AG08395 (cell line): ENCODE results near the gene BCAS1.
"Not testable (repeated sequence)": the region's sequence is repeated elsewhere in the genome, so short reads cannot be mapped to it uniquely, and the experiment has no call there.

Source experiments
- DNase-seq: peaks from one replicate; pipeline ENCODE4 v3.0.0; 2012; ENCODE audit warnings: mixed read lengths, low spot score

BCAS1 gene

DNA sequence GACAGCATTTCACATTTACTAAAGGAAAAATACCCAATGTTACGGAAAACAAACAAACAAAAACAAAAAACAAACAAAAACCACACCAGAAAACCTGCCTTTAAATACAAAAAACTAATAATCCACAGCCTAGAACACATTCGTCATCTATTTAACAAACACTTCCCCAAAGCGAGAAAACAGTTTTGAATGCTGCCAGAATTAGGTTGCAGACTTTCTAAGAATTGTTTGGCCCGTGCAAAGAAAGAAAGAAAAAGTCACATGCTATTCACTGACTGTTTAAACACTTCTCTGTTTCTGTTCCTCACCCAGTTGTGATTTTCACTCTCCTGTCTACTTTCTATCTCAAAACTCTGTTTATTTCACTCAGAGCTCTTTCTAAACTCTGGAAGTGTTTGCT, 52.5 kb downstream of the BCAS1 start:
- no peak for DNase-seq

DNA sequence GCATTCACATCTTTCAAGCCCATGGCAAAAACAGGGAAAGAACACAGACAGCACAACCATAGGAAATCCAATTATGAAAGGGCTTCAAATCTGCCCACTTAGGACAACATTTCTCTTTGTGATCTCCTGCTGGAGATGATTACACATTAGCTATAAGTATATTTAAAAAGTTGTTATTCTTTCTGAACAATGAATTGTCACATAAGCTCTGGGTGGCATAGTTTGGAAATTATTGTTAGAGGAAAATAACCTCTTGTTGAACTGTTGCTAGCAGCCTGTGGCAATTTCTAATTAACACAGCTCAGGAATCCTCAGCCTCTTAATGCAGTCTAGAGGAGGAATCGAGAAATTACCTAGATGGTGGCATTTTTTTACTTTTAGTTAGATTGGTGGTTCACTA, 54.9 kb downstream of the BCAS1 start:
- DNase-seq: no peak

DNA sequence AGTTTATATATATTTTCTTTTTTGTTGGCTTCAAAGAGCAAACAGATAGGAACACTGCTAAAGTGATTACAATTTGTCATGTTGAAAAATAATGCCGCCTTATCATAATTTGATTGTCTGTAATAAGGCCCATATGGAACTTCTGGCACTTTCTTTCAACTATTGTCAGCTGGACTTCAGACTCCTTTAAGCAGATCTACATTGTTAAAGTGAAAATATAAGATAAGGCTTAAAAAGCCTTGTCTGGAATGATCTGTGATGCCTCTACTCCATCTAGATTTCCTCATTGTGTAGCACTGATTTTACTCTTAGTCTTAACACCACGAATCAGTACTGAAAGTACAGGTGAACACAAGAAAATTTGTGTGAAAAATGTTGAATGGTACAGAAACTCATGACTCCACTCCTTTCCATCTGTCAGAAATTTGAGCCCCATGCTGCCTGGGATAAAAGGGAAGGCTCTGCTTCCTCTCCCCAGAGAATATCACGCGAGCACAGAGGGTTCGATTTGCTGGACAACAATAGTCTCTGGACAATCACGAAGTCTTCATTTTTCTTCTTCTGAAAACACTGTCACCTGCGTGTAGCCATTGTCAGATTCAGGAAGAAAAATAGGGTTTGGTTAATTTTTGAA, 56.0 kb downstream of the BCAS1 start:
- DNase-seq: no peak

DNA sequence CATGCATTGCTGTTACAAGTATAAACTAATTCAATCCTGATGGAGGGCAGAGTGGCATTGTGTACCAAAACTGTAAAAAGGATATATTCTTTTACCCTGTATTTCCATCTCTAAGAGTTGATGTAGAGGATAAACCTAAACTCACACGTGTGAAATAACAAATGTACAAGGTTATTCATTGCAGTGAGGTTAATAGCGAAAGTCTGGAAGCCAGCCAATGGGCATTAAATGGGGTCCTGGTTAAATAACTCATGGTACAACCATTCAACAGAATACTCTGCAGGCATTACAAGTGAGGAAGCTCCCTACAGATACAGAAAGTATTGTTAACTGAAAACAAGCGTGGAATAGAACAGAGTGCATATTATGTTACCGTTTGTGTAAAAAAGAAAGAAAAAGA, 56.9 kb downstream of the BCAS1 start:
- DNase-seq: no peak

DNA sequence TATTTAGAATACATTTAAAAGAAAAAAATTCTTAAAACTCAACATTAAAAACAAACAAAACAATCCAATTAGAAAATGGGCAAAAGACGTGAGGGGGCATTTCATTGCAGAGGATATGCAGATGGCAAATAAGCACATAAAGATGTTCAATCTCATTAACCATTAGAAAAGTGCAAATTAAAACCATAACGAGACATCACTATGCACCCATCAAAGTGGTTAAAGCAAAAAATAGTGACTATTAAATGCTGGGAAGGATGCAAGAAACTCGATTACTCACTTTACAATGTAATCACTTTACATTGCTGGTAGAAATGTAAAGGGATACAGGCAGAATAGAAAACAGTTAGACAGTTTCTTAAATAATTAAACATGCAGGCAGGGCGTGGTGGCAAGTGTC, 59.0 kb downstream of the BCAS1 start:
- no peak for DNase-seq

DNA sequence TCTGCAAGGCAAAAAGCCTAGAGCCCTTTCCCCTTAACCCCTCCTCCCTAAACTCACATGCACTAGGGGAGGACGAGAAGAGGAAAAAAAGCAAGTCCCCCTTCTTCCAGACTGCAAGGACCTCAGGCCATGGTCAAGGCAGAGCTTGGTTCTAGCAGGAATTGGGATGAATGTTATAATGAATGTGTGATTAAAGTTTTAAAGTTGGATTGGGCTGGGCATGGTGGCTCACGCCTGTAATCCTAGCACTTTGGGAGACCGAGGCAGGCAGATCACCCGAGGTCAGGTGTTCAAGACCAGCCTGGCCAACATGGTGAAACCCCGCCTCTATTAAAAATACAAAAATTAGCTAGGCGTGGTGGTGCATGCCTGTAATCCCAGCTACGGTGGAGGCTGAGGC, 64.2 kb downstream of the BCAS1 start:
- not testable (repeated sequence) for DNase-seq

DNA sequence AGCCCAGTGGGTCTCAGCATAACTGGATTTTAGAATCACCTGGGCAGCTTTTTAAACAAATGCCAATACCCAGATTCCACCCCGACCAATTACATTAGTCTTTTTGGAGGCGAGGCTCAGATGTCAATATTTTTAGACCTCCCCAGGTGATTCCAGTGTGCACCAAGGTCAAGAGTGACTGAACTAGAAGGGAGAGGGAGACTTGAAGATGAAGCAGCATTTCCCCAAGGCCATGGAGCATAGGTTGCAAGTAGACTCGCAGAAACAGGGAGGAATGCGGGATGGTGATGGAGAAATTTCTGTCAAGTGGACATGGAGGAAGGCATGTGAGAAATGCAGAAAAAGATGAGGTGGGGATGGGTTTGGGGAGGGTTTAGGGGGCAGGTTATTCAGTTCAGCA, 64.9 kb downstream of the BCAS1 start:
- DNase-seq: no peak

DNA sequence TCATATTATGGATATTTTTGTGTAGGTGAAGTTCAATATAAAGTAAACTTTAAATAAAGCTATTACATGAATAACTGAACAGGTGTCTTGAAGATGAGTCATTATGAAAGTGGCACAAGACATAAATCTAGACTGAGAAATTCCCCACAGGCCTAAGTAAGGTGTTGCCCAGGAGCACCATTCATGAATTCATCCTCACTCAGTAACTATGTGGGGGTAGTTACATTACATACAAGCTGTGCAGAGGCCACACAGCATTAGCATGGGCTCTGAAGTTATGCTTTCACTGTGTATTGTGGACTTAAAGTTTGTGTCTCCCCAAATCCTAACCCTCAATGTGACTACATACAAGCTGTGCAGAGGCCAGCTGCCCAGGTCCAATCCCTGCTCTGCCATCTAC, 65.9 kb downstream of the BCAS1 start:
- no peak for DNase-seq

DNA sequence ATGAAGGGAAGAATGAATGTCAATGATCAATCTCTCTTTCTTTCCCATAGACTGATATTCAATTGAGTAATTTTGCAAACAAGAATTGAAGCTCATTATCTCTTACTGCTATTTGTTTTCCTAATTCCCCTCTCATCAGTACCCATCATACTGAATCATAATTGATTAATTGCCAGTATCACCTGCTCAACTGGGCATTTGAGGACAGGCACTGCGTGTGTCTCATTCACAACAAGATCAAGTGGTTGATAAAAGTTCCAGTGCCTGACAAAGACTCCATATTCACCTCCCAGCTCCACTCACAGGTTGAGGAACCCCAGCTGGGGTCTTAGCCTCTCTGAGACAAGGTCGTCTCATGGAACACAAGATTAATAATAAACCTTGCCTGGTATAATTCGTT, 67.7 kb downstream of the BCAS1 start:
- no peak for DNase-seq

DNA sequence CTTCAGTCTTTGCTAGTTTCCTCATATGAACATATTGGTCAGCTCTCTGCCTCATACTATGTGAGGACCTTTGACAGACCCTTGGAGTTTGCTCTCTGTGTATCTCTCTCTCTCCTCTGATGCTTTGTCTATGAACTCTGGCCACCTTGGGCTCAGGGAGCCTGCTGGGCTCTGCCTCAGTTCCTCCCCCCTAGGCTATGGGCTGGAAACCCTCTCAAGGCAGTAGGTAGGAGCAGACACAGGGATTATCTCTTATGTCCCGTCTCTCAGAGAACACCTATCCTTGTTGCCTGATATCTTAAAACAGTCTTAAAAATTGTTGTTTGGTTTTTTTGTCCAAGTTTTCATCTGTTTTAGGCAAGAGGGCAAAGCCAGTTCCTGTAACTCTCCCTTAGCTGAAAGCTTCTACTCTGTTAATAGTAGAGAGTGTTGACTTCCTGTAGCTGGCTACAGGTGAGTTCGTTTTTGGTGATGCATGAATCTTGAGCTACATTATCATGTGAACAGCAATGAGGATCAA, 68.3 kb downstream of the BCAS1 start:
- DNase-seq: no peak

DNA sequence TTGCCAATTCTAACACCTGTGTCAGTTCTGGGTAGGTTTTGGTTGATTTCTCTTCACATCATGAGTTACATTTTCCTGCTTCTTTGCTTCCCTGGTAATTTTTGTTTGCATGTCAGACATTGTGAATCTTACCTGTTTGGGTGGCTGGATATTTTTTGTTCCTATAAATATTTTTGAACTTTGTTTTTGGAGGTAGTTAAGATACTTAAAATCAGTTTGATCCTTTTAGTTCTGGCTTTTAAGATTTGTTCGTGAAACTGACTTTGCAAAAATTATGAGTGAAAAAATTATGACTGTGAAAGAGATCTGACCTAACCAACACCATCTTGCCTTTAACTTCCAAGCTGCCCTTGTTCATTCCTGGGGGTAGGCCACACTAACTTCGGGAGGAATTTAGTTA, 69.5 kb downstream of the BCAS1 start:
- DNase-seq: no peak

DNA sequence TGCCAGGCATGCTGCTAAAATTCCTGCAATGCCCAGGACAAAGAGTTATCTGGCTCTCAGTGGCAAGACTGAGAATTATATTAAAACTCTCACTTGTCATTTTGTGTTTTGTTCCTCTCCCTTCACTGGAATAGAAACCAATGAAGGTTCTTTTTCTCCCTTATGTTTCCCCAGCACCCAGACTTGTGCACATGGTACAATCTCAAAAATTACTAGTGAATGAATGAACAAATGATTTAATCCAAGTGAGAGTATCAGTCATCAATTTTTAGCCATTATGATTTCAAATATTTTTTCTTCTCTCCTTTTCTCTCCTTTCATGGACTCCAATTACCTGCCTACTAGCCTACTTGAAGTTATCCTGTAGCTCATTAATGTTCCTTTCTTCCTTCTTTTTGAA, 70.1 kb downstream of the BCAS1 start:
- no peak for DNase-seq

DNA sequence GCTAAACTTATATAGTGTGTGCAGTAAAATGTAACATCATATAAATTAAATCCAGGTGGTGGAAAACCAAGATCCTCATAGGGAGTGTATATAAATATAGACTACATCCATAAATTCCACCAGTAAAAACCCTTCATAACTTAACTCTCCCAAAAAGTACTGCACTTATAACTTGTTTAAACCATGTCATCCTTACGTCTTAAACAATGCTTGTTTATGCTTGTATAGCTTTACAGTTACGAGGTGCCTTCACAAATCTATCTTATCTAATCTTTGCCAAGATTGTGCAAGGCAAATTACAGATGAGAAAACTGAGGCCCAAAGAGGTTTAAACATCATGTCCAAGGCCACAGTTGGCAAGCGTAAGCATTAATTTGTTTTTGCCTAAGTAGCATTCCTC, 71.3 kb downstream of the BCAS1 start:
- DNase-seq: no peak

DNA sequence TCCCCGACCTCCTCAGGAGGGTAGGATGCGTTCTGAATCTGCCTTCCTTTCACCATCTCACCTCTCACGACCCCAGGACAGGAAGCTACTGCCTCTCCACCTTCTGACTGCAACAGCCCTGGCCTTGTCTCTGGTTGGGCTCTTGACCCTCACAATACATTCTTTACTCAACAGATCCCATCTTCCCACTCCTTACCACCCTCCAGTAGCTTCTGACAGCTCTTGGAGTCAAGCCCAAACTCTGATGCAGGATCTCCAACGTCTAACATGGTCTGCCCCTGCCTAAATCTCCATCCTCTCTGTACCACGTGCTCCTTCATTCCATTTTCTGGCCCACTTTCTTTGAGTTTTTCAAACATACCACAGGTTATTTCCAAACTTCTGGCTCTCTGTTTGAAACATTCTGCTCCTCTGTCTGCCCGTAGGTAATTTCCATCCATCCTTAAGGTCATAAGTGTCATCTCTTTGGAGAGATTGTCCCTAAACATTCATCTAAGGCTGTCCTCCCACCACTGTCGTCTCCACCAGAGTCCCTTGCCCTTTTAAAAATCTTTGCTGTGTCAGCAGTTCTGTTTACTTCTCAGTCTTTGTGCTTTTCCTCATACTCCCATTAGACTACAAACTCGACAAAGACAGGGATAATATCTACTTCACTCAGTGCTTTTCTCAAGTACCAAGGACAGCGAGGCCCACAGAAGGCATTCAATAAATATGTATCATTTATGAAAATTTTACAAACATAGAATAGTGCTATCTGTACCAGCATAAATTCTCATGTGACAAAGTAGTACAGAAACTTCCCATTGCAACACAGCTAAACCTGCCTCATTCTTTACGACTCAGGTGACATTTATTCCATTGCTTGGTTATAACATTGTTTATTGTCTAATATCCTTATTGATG, 73.6 kb downstream of the BCAS1 start:
- no peak for DNase-seq

DNA sequence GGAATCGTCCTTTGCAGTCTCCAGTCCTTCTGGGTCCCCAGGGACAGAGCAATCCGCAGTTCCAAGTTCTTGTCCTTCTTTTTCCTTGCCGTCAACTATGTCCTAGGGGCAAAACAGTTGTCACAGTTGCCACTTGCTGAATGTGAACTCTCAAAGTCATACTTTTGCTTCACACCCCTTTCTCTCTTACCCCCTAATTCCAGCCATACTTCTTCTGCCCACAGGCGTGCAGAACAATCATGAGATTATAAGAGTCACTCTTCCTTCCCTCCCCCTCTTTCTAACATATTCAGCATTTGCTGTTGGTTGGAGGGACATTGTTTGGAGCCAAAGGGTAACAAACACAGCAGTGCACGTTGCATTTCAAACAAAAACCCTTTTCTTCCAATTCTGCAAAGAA, 74.4 kb downstream of the BCAS1 start:
- no peak for DNase-seq

DNA sequence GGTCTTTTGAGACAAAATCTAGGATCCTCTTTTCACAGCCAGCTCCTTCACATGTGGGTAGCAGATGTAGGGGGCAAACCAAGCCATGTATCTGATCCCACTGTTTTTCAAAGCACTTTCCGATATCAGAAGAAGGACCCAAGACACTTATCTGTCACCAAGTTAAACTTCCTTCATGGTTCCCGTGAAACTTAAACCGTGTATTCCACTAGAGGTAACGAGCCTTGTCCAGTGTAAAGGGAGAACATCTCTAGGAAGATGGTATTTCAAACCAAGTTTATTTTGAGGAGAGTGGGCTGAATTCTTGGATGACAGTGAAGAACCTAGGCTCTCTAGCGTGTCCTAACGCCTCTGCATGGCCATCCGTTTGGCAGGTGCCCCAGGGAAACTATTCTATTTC, 76.3 kb downstream of the BCAS1 start:
- no peak for DNase-seq

DNA sequence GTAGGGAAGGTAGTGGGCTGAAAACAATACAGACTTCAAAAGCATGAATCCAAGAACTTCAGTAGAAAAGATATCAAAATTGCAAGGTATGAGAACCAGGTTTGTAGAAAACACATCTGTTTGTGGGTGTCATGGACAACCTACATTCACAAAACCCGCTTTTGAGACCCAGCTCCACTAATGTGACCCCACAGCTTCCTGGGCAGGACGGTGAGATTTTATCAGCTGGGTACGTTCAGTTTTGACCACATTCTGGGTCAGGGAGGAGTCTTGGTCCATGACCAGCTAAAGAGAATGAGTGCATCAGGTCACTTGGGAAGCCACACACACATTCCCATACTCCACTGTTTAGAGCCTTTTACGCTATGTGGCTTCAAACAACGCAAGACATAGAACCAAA, 77.1 kb downstream of the BCAS1 start:
- no peak for DNase-seq

DNA sequence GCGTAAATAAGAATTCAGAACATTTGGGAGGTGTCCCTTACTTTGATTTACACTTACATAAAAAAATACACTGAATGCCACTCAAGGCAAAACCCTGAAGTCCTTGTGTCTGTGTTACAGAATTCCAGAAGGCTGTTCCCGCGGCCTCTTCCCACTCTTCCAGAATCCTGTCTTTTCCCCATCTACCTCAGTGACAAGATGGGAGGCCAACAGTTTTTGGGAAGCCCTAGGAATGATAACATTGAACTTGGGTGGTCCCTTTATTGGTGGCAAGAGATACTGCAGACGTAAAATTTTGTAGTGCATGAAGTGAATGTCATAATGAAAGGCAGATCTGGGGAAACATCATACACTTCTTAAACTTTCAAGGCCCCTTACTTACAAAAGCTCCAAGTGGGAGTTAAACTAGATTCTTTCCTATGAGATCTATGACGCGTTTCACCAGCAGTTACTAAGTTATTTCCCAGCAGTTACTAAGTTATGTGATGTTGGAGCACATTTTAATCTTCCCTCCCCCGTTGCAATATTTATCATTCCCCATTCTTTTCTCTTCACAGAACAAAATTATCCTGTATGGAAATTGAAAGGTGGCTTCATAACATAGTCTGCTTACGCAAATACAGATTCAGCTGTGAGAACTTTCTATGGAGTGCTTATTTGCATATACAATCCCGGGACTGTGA, 79.5 kb downstream of the BCAS1 start:
- DNase-seq: no peak

DNA sequence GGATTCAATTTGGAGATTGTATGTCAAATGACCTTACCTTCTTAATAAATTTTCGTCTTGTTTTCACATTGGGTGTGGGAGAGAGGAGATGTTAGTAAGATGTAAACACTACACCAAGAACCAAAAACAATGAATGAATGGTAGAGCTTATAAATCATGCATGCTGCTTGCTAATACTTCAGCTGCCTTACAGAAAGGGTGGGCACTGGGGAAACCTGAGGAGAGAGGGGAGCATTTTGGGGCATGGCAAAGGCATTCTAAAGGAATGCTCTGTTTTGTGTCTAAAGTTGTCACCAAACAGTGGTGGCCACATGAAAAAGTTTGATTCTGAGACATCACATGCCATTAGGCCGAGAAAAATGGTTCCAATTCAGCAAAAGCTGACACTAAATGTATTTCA, 80.4 kb downstream of the BCAS1 start:
- no peak for DNase-seq

DNA sequence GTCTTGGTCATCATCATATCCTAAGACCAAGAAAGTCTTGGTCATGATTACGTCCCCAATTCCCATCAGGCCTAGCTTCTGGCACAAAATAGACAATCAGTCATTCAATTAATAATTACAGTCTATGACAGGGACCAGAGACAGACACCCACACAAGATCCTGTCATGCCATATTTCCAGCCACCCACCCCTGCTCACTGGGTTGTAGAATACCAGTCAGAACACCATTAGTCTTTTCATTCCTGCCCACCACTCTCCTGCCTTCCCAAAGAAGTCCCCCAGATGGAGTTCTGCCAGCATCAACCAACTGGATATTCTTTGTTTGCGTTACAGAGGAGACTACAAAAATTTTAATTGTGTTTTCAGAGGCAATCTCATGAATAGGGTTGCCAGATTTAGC, 81.0 kb downstream of the BCAS1 start:
- DNase-seq: no peak

DNA sequence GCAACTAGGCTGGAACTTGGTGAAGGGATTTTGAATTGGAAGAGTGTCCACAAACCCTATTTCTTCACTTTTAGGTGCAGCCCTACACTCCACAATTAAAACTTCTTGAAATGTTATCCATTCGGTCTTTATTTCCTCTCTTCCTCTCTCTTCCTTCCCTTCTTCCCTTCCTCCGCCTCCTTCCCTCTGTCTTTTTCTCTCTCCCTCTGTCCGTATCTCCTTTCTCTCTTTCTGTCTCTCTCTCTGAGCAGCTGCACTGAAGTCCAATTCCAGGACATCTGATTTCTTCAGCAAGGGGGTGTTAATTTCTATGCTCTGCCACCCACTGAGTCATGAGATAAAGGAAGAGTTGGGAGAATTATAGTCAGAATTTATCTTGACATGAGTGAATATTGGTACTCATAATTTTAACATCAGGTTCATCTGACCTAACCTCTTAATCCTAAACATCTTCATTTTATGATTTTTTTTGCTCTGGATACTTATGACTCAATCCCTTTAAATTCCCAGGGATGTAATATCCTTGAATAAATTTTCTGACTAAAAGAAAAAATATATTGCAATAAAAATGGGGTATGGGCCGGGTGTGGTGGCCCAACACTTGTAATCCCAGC, 84.2 kb downstream of the BCAS1 start:
- DNase-seq: no peak

DNA sequence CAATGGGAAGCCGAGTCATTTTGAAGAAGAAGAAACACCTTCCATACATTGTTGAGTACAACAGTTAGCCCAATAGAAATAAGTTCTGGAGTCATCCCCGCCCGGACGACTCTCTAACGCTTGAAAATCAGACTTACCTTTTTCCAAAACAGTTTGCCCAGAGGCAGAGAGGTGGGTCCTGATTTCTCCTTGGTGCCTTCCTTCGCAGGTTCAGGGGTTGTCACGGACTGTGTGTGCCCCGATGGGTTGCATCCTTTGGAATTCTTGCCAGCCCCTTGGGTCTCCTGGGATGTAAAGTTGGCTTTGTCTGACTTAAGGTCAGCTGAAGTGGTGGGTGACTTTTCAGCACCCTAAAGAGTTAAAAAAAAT, 85.3 kb downstream of the BCAS1 start:
- DNase-seq: no peak
